K562 (cell line): ENCODE results near the gene BAIAP2. TPM values are rescaled to one million over a fixed set of nuclear protein-coding genes. Genes with fewer than 3 reads are reported as not detected.

Source experiments
- HMG20A ChIP-seq: fragments of 450-650 bp; formaldehyde crosslinking; conservative IDR thresholded peaks from 2 replicates; pipeline ENCODE4 v1.4.0; 2020; ENCODE audit warnings: mild to moderate bottlenecking, mixed read lengths
- JUN ChIP-seq, 2 experiments: sonication (generic) in 1 of 2; formaldehyde crosslinking in 1 of 2; IDR thresholded peaks; 2 replicates each; pipeline versions ENCODE4 v1.6.1 to v1.8.0; 2012 to 2022; ENCODE audit warnings: borderline replicate concordance in 2 of 2, mild to moderate bottlenecking in 2 of 2, improper control_type of control experiment in 1 of 2, low read depth in 1 of 2, low read length in 1 of 2, missing genetic modification reagents in 1 of 2
- KDM5B ChIP-seq: fragments of 200-600 bp; sonication (generic); IDR thresholded peaks from 2 replicates; pipeline ENCODE4 v1.6.1; 2012; ENCODE audit warnings: low read depth, mild to moderate bottlenecking, moderate library complexity, low read length, control low read depth, inconsistent platforms; ENCODE audit not compliant: insufficient replicate concordance
- PML ChIP-seq: IDR thresholded peaks from 2 replicates; pipeline ENCODE4 v1.6.1; 2012; ENCODE audit warnings: low read length, inconsistent platforms
- POLR2G ChIP-seq: fragments of 200-400 bp; formaldehyde crosslinking; IDR thresholded peaks from 2 replicates; pipeline ENCODE4 v1.6.1; 2017; ENCODE audit warnings: low read depth, mild to moderate bottlenecking, antibody characterized with exemption, low read length, moderate library complexity
- RNF2 ChIP-seq: sonication (generic); IDR thresholded peaks from 2 replicates; pipeline ENCODE4 v1.6.1; 2016
- SOX6 ChIP-seq: fragments of 450-650 bp; IDR thresholded peaks from 2 replicates; pipeline ENCODE4 v1.6.1; 2014; ENCODE audit warnings: mild to moderate bottlenecking
- TBP ChIP-seq: optimal IDR thresholded peaks from 2 replicates; pipeline ENCODE3; 2011; ENCODE audit warnings: low read depth, low read length, improper control_type of control experiment
- ZFX ChIP-seq: sonication (generic); formaldehyde crosslinking; IDR thresholded peaks from 2 replicates; pipeline ENCODE4 v1.8.0; 2022; ENCODE audit warnings: mild to moderate bottlenecking, missing genetic modification reagents, moderate library complexity
- ZNF217 ChIP-seq: sonication (generic); formaldehyde crosslinking; IDR thresholded peaks from 2 replicates; pipeline ENCODE4 v1.8.0; 2022; ENCODE audit warnings: mild to moderate bottlenecking, missing genetic modification reagents
- polyA plus RNA-seq, 8 experiments: library from polyadenylated mRNA; depleted of rRNA in 4 of 8; stranded (reverse) in 5 of 8; unstranded in 3 of 8; fragments of >200 nt; fragmentation: Nextera tagmentation in 2 of 8; fragmentation: Illumina TruSeq in 1 of 8; extraction: Ambion mirVana in 2 of 8; extraction: Trizol in 1 of 8; gene quantifications; 2 replicates each; pipeline versions ENCODE4 v1.2.1 to v1.2.3, GENCODE V29; 2011 to 2014; ENCODE audit warnings: inconsistent platforms in 1 of 8, missing spikeins in 1 of 8
- total RNA-seq, 7 experiments: library from RNA; depleted of rRNA in 6 of 7; stranded (reverse); fragments of >200 nt in 6 of 7; fragmentation: Illumina TruSeq in 2 of 7; extraction: Trizol in 2 of 7; gene quantifications; 2 replicates each; pipeline versions ENCODE4 v1.2.1 to v1.2.3, GENCODE V29; 2011 to 2021; ENCODE audit warnings: low replicate concordance in 1 of 7
- TF ChIP-seq, protein P1 (sequence below): sonication (generic); formaldehyde crosslinking; IDR thresholded peaks from 2 replicates; pipeline ENCODE4 v1.8.0; 2022; ENCODE audit warnings: mild to moderate bottlenecking, low read depth, missing genetic modification reagents
- TF ChIP-seq, protein P2 (sequence below): fragments of 450-650 bp; IDR thresholded peaks from one replicate; pipeline ENCODE4 v1.6.1; 2018; ENCODE audit warnings: mild to moderate bottlenecking, moderate library complexity; ENCODE audit not compliant: partially characterized antibody
- TF ChIP-seq, protein P3 (sequence below): fragments of 450-650 bp; formaldehyde crosslinking; IDR thresholded peaks from 2 replicates; pipeline ENCODE4 v1.4.0; 2022; ENCODE audit warnings: mild to moderate bottlenecking, moderate library complexity
- TF ChIP-seq, protein P4 (sequence below): fragments of 450-650 bp; IDR thresholded peaks from 2 replicates; pipeline ENCODE4 v1.6.1; 2016
- TF ChIP-seq, protein P5 (sequence below), 3 experiments: fragments of 200-800 bp in 1 of 3; sonication (Bioruptor generic) in 1 of 3; sonication (generic) in 1 of 3; formaldehyde crosslinking in 1 of 3; IDR thresholded peaks; 2 replicates each; pipeline versions ENCODE4 v1.6.1 to v1.8.0; 2016 to 2022; ENCODE audit warnings: mild to moderate bottlenecking in 2 of 3, missing compliant biosample characterization in 2 of 3, missing genetic modification characterization in 2 of 3, missing genetic modification reagents in 1 of 3
- TF ChIP-seq, protein P6 (sequence below): fragments of 250-450 bp; sonication (Bioruptor Pico); IDR thresholded peaks from 2 replicates; pipeline ENCODE4 v1.4.0; 2020; ENCODE audit warnings: mild to moderate bottlenecking, moderate library complexity

The BAIAP2 gene
- total and polyA plus RNA-seq, 9 of the 15 experiments (the other 6 are each of a cell fraction or from before 2014, with no cell fraction given), result 2.3 to 51.6 (median 18.4) TPM

DNA sequence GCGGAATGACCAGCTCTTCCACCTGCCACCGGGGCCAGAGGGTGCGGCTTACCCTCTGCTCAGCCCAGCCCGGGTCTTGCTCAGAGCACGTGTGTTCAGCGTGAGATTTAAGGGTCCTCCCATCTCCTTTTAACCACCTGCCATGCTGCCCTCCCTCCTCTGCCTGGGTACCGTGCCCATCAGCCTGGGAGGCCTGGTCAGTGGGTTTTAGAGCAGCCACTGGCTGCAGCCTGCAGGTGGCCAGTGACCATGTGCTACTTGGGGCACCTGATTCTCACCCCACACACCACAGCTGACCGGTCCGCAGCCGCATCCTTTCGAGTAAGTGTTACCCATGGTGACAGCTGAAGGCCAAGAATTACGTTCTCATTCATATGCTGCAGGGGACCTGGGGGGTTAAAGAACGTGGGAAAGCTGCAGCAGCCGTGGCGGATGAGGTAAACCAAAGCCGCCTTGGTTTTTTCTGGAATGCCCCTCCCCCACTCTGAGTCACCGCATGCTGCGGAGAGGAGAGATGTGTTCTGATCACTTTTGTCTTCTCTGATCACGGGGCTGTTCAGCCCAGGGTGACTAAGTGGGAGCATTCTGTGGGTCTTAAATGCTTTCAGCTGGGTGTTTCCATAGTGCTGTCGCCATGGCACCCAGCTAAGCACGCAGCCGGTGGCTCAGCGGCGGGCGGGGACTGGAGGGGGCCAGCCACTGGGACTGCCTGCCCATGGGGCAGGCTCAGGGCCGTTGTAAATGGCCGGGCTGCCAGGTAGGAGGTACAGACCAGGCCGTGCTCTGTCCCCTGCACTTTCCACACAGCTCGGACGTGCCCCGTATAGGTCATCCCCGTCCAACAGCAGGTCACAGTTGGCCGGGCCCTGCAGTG, 59.8 kb downstream of the BAIAP2 start (continued):
- TF ChIP-seq JUN (IDR thresholded peaks at IDR 0.05; ENCODE audit: borderline replicate concordance, low read depth, low read length) (peak; percentile 99), JUN (CRISPR knock-in tag; IDR thresholded peaks at IDR 0.05; ENCODE audit: borderline replicate concordance) (peak; percentile 86; the same call in 1 of the 2 replicates), ZNF217 (CRISPR knock-in tag) (no peak), POLR2G (peak; percentile 41; the same call in 1 of the 2 replicates), SOX6 (peak; percentile 94), ZFX (peak; percentile 28), HMG20A (CRISPR knock-in tag) (0 out of 2 replicates have a peak, but pooled peaks have one; percentile 25), KDM5B (no peak), RNF2 (peak; percentile 91), TBP (peak; percentile 22), PML (0 out of 2 replicates have a peak, but pooled peaks have one; percentile 26)
- TF ChIP-seq, protein P1, sequence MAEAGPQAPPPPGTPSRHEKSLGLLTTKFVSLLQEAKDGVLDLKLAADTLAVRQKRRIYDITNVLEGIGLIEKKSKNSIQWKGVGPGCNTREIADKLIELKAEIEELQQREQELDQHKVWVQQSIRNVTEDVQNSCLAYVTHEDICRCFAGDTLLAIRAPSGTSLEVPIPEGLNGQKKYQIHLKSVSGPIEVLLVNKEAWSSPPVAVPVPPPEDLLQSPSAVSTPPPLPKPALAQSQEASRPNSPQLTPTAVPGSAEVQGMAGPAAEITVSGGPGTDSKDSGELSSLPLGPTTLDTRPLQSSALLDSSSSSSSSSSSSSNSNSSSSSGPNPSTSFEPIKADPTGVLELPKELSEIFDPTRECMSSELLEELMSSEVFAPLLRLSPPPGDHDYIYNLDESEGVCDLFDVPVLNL (CRISPR knock-in tag), result no peak
- TF ChIP-seq, protein P2, sequence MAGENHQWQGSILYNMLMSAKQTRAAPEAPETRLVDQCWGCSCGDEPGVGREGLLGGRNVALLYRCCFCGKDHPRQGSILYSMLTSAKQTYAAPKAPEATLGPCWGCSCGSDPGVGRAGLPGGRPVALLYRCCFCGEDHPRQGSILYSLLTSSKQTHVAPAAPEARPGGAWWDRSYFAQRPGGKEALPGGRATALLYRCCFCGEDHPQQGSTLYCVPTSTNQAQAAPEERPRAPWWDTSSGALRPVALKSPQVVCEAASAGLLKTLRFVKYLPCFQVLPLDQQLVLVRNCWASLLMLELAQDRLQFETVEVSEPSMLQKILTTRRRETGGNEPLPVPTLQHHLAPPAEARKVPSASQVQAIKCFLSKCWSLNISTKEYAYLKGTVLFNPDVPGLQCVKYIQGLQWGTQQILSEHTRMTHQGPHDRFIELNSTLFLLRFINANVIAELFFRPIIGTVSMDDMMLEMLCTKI, result no peak
- TF ChIP-seq, protein P3, sequence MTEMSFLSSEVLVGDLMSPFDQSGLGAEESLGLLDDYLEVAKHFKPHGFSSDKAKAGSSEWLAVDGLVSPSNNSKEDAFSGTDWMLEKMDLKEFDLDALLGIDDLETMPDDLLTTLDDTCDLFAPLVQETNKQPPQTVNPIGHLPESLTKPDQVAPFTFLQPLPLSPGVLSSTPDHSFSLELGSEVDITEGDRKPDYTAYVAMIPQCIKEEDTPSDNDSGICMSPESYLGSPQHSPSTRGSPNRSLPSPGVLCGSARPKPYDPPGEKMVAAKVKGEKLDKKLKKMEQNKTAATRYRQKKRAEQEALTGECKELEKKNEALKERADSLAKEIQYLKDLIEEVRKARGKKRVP (CRISPR knock-in tag), result 0 out of 2 replicates have a peak, but pooled peaks have one; percentile 29
- TF ChIP-seq, protein P4, sequence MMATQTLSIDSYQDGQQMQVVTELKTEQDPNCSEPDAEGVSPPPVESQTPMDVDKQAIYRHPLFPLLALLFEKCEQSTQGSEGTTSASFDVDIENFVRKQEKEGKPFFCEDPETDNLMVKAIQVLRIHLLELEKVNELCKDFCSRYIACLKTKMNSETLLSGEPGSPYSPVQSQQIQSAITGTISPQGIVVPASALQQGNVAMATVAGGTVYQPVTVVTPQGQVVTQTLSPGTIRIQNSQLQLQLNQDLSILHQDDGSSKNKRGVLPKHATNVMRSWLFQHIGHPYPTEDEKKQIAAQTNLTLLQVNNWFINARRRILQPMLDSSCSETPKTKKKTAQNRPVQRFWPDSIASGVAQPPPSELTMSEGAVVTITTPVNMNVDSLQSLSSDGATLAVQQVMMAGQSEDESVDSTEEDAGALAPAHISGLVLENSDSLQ, result peak; percentile 32
- TF ChIP-seq, protein P5, sequence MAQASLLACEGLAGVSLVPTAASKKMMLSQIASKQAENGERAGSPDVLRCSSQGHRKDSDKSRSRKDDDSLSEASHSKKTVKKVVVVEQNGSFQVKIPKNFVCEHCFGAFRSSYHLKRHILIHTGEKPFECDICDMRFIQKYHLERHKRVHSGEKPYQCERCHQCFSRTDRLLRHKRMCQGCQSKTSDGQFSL (CRISPR knock-in tag; IDR thresholded peaks at IDR 0.05), result peak; percentile 40; the same call in 1 of the 2 replicates
- TF ChIP-seq, protein P5 (tag; IDR thresholded peaks at IDR 0.05), result no peak
- TF ChIP-seq, protein P6, sequence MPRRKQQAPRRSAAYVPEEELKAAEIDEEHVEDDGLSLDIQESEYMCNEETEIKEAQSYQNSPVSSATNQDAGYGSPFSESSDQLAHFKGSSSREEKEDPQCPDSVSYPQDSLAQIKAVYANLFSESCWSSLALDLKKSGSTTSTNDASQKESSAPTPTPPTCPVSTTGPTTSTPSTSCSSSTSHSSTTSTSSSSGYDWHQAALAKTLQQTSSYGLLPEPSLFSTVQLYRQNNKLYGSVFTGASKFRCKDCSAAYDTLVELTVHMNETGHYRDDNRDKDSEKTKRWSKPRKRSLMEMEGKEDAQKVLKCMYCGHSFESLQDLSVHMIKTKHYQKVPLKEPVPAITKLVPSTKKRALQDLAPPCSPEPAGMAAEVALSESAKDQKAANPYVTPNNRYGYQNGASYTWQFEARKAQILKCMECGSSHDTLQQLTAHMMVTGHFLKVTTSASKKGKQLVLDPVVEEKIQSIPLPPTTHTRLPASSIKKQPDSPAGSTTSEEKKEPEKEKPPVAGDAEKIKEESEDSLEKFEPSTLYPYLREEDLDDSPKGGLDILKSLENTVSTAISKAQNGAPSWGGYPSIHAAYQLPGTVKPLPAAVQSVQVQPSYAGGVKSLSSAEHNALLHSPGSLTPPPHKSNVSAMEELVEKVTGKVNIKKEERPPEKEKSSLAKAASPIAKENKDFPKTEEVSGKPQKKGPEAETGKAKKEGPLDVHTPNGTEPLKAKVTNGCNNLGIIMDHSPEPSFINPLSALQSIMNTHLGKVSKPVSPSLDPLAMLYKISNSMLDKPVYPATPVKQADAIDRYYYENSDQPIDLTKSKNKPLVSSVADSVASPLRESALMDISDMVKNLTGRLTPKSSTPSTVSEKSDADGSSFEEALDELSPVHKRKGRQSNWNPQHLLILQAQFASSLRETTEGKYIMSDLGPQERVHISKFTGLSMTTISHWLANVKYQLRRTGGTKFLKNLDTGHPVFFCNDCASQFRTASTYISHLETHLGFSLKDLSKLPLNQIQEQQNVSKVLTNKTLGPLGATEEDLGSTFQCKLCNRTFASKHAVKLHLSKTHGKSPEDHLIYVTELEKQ (CRISPR knock-in tag), result no peak
